GM23248 (cell line): ENCODE data around the gene DNTTIP2. TPM values are rescaled to one million over a fixed set of nuclear protein-coding genes. Genes with fewer than 3 reads are reported as not detected.

ENCODE experiments used
- DNase-seq: peaks from one replicate; pipeline ENCODE4 v3.0.0-alpha.2; 2015
- H2AFZ ChIP-seq: fragments of 200-600 bp; sonication (generic); 2 replicates; pipeline ENCODE4 v1.6.1; 2016; ENCODE audit warnings: antibody characterized with exemption
- H3F3A ChIP-seq: fragments of 200-600 bp; sonication (generic); 2 replicates; pipeline ENCODE4 v1.6.1; 2016; ENCODE audit warnings: mild to moderate bottlenecking, antibody characterized with exemption, mixed run types; ENCODE audit not compliant: insufficient read depth
- H3K27ac ChIP-seq: fragments of 200-600 bp; sonication (generic); 2 replicates; pipeline ENCODE4 v1.5.1; 2016; ENCODE audit warnings: mild to moderate bottlenecking
- H3K27me3 ChIP-seq: fragments of 200-600 bp; sonication (generic); replicated peaks from 2 replicates; pipeline ENCODE4 v1.6.1; 2016; ENCODE audit warnings: mild to moderate bottlenecking; ENCODE audit not compliant: insufficient read depth
- H3K36me3 ChIP-seq: fragments of 200-600 bp; sonication (generic); 2 replicates; pipeline ENCODE4 v1.6.1; 2016; ENCODE audit warnings: low read depth, mild to moderate bottlenecking
- H3K4me1 ChIP-seq: fragments of 200-600 bp; sonication (generic); 2 replicates; pipeline ENCODE4 v1.6.1; 2016; ENCODE audit warnings: mild to moderate bottlenecking; ENCODE audit not compliant: insufficient read depth
- H3K4me2 ChIP-seq: fragments of 200-600 bp; sonication (generic); one replicate; pipeline ENCODE4 v1.6.1; 2016; ENCODE audit warnings: mild to moderate bottlenecking; ENCODE audit not compliant: unreplicated experiment
- H3K4me3 ChIP-seq: fragments of 200-600 bp; sonication (generic); 2 replicates; pipeline ENCODE4 v1.5.1; 2016; ENCODE audit warnings: mild to moderate bottlenecking
- H3K79me2 ChIP-seq: fragments of 200-600 bp; sonication (generic); 2 replicates; pipeline ENCODE4 v1.6.1; 2016; ENCODE audit warnings: mild to moderate bottlenecking; ENCODE audit not compliant: insufficient read depth
- H3K9ac ChIP-seq: fragments of 200-600 bp; sonication (generic); 2 replicates; pipeline ENCODE4 v1.6.1; 2016; ENCODE audit warnings: mild to moderate bottlenecking
- H3K9me2 ChIP-seq: fragments of 200-600 bp; sonication (generic); 2 replicates; pipeline ENCODE4 v1.6.1; 2016; ENCODE audit warnings: mixed run types, mild to moderate bottlenecking, moderate library complexity; ENCODE audit not compliant: insufficient read depth
- H3K9me3 ChIP-seq: fragments of 200-600 bp; sonication (generic); one replicate; pipeline ENCODE4 v1.6.1; 2017; ENCODE audit warnings: low read depth
- H4K20me1 ChIP-seq: fragments of 200-600 bp; sonication (generic); 2 replicates; pipeline ENCODE4 v1.6.0; 2016; ENCODE audit not compliant: insufficient read depth
- EZH2 ChIP-seq: fragments of 200-600 bp; sonication (generic); IDR thresholded peaks from 2 replicates; pipeline ENCODE4 v1.6.1; 2018; ENCODE audit warnings: antibody characterized with exemption, mild to moderate bottlenecking; ENCODE audit not compliant: insufficient read depth, poor library complexity, severe bottlenecking
- EZH2phosphoT487 ChIP-seq: fragments of 200-600 bp; sonication (generic); IDR thresholded peaks from 2 replicates; pipeline ENCODE4 v1.6.1; 2018; ENCODE audit warnings: antibody characterized with exemption, moderate library complexity, mild to moderate bottlenecking, low read depth; ENCODE audit not compliant: insufficient read depth
- WGBS, 2 experiments: methylation state at CpG; one replicate each; pipeline ENCODE4 v1.1.6; 2015 to 2017; ENCODE audit warnings: low lambda C conversion rate in 2 of 2, low coverage in 1 of 2; ENCODE audit errors: missing lambda C conversion rate in 2 of 2; 5-methylcytosine and 5-hydroxymethylcytosine counted together
- in situ Hi-C: fragments of 300-500 bp; cut with MboI; formaldehyde crosslinking; loops from 2 replicates; pipeline ENCODE4 v1.15.0; 2020
- polyA plus RNA-seq: library from polyadenylated mRNA; unstranded; fragments of >200 nt; fragmentation: Nextera tagmentation; extraction: Ambion mirVana; gene quantifications from 2 replicates; pipeline ENCODE4 v1.2.1, GENCODE V29; 2016
- total RNA-seq: library from RNA; depleted of rRNA; stranded (reverse); fragments of >200 nt; shearing (Covaris generic); gene quantifications from 2 replicates; pipeline ENCODE4 v1.2.3, GENCODE V29; 2014

DNTTIP2 gene
- total and polyA plus RNA-seq, 2 experiments from 2014 or later: 31.1 to 62.1 TPM

GRCh38 chr1:93846992-93847810 is 31.8 kb downstream of the DNTTIP2 start:
- H3K9me3 ChIP-seq: no peaks in the 10 kb centered on the region
- peaks cover 36% of the 10 kb centered on the region for H3K4me1 ChIP-seq
- H3K9me2 ChIP-seq: no peaks in the 10 kb centered on the region
- DNase-seq: peak; percentile 86
- in situ Hi-C loops: loop anchor here (25.0 kb wide), 1 partner anchor 535 kb away; no protein-coding TSS in a partner anchor
- no peaks in the 10 kb centered on the region for H4K20me1 ChIP-seq
- no peaks in the 10 kb centered on the region for H3K36me3 ChIP-seq
- 1 to 2% methylated on average over 70 to 79 of the region's 86 CpGs for WGBS, 2 experiments
- H3K79me2 ChIP-seq: no peaks in the 10 kb centered on the region
- H3K27me3 ChIP-seq: no peaks in the 10 kb centered on the region
- TF ChIP-seq EZH2 (no peak), EZH2phosphoT487 (no peak)
- peak overlapping the region; percentile 94 for H3K4me3 ChIP-seq
- H3K9ac ChIP-seq: peak overlapping the region; percentile 91
- H3K4me2 ChIP-seq: peak overlapping the region; percentile 93
- H2AFZ ChIP-seq: peak overlapping the region; percentile 98
- peak overlapping the region; percentile 98 for H3K27ac ChIP-seq
- H3F3A ChIP-seq: peaks cover 45% of the 10 kb centered on the region

GRCh38 chr1:93846206-93846991 is 32.6 kb downstream of the DNTTIP2 start:
- no peak for TF ChIP-seq EZH2
- TF ChIP-seq EZH2phosphoT487: no peak
- Histone ChIP-seq H3K4me1 (peaks cover 39% of the 10 kb centered on the region), H3K27me3 (no peaks in the 10 kb centered on the region), H3K4me3 (peak overlapping the region; percentile 94), H3K9me2 (no peaks in the 10 kb centered on the region), H2AFZ (peak overlapping the region; percentile 81), H3K27ac (peak overlapping the region; percentile 98), H3K4me2 (peak overlapping the region; percentile 97), H3K36me3 (no peaks in the 10 kb centered on the region), H3K9me3 (no peaks in the 10 kb centered on the region), H4K20me1 (no peaks in the 10 kb centered on the region), H3F3A (peaks cover 46% of the 10 kb centered on the region), H3K9ac (peak overlapping the region; percentile 91), H3K79me2 (no peaks in the 10 kb centered on the region)
- WGBS, 2 experiments: 0 to 2% methylated on average over 78 to 86 of the region's 94 CpGs
- in situ Hi-C loops: loop anchor here (25.0 kb wide), 1 partner anchor 534 kb away; no protein-coding TSS in a partner anchor
- peak; percentile 96 for DNase-seq

- Histone ChIP-seq H2AFZ (peak overlapping the region; percentile 81), H3K4me3 (peak overlapping the region; percentile 94), H3K9ac (peak overlapping the region; percentile 91), H3K9me2 (no peaks in the 10 kb centered on the region), H3K4me2 (peak overlapping the region; percentile 97), H3K27ac (peak overlapping the region; percentile 98), H3F3A (peaks cover 48% of the 10 kb centered on the region), H3K79me2 (no peaks in the 10 kb centered on the region), H3K4me1 (peaks cover 39% of the 10 kb centered on the region), H3K27me3 (no peaks in the 10 kb centered on the region), H3K9me3 (no peaks in the 10 kb centered on the region), H4K20me1 (no peaks in the 10 kb centered on the region), H3K36me3 (no peaks in the 10 kb centered on the region)
- peak; percentile 95 for DNase-seq
- TF ChIP-seq EZH2phosphoT487: no peak
- no peak for TF ChIP-seq EZH2
- in situ Hi-C loops: loop anchor here (25.0 kb wide), 1 partner anchor 533 kb away; no protein-coding TSS in a partner anchor
- WGBS, 2 experiments: 1 to 2% methylated on average over 16 of the region's 16 CpGs
Measured at GRCh38 chr1:93845538-93846205, 33.3 kb downstream of the DNTTIP2 start.
